Measurements from ENCODE around the gene MIP.

The MIP gene

GRCh38 chr12:56479625-56480024, 25.2 kb upstream of the MIP start:
- Histone ChIP-seq H3K9me2 (replicated peaks; ENCODE audit: control insufficient read depth, low read length) (no peaks in the 10 kb centered on the region), H3K4me1 (ENCODE audit: control insufficient read depth, low read length) (no peaks in the 10 kb centered on the region; the same call in 1 of the 2 replicates), H3K9me3 (ENCODE audit: control insufficient read depth, insufficient read depth, low read length) (no peaks in the 10 kb centered on the region), H4K20me1 (ENCODE audit: control insufficient read depth, insufficient read depth, low read depth, low read length) (no peaks in the 10 kb centered on the region), H3K4me3 (ENCODE audit: low read length) (no peak overlapping the region), H3K27me3 (ENCODE audit: control insufficient read depth, low read length) (0 out of 2 replicates have a peak, but pooled peaks cover 2% of the 10 kb centered on the region), H3K36me3 (ENCODE audit: control insufficient read depth, low read length) (no peaks in the 10 kb centered on the region), H3F3A (ENCODE audit: control insufficient read depth, insufficient read depth) (no peaks in the 10 kb centered on the region), H3K4me2 (ENCODE audit: low read length) (no peak overlapping the region), H3K79me2 (ENCODE audit: control insufficient read depth, low read length) (no peaks in the 10 kb centered on the region), H3K27ac (ENCODE audit: low read depth, low read length) (no peak overlapping the region)
- no peak for TF ChIP-seq CTCF (IDR thresholded peaks at IDR 0.05; ENCODE audit: low read depth, low read length, poor library complexity, severe bottlenecking)
- TF ChIP-seq EZH2phosphoT487 (IDR thresholded peaks at IDR 0.05; ENCODE audit: borderline replicate concordance, low read length) = no peak

DNA sequence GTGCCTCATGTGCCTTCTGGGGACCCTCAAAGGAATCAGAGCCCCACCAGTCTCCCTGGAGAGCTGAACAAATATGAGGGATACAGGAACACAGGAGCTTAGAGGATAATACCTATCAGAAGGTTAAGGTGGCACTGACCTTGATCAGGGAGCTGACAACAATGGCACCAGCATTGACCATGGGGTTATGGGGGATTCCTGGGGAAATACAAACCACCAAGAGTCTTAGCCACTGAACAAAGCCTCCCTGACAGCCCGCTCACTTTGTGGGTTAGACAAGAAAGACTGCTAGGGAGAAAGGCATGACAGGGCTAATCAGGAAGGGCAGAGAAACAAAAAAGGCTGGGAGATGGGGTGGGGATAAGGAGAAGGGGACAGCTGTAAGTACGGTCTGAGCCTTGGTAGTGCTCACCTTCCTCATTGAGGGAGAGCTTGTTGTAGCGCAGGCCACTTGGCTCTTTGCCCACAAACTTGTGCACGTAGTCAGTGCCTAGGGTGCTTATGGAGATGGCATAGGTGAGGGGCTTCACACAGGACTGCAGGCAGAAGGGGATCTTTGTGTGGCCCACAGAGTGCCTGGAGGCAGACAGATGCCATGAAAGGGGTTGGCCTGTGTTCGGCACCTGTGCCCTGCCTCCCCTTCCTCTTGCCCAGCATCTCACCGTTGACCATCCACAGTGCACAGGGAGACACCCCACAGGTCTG, 23.2 kb upstream of the MIP start:
- no peaks in the 10 kb centered on the region for H3K27me3 ChIP-seq (ENCODE audit: control insufficient read depth, low read length)
- no peak overlapping the region for H3K27ac ChIP-seq (ENCODE audit: low read depth, low read length)
- no peaks in the 10 kb centered on the region for H3F3A ChIP-seq (ENCODE audit: control insufficient read depth, insufficient read depth)
- no peak for TF ChIP-seq CTCF (IDR thresholded peaks at IDR 0.05; ENCODE audit: low read depth, low read length, poor library complexity, severe bottlenecking)
- no peak for TF ChIP-seq EZH2phosphoT487 (IDR thresholded peaks at IDR 0.05; ENCODE audit: borderline replicate concordance, low read length)
- H4K20me1 ChIP-seq (ENCODE audit: control insufficient read depth, insufficient read depth, low read depth, low read length) = no peaks in the 10 kb centered on the region
- H3K79me2 ChIP-seq (ENCODE audit: control insufficient read depth, low read length) = no peaks in the 10 kb centered on the region
- no peaks in the 10 kb centered on the region for H3K9me3 ChIP-seq (ENCODE audit: control insufficient read depth, insufficient read depth, low read length)
- H3K36me3 ChIP-seq (ENCODE audit: control insufficient read depth, low read length) = 0 out of 2 replicates have a peak, but pooled peaks cover 3% of the 10 kb centered on the region
- H3K4me2 ChIP-seq (ENCODE audit: low read length) = no peak overlapping the region
- no peaks in the 10 kb centered on the region for H3K9me2 ChIP-seq (replicated peaks; ENCODE audit: control insufficient read depth, low read length)
- no peak overlapping the region for H3K4me3 ChIP-seq (ENCODE audit: low read length)
- H3K4me1 ChIP-seq (ENCODE audit: control insufficient read depth, low read length) = peaks cover 8% of the 10 kb centered on the region

GRCh38 chr12:56476972-56477432, 22.5 kb upstream of the MIP start:
- Histone ChIP-seq H3K9me3 (ENCODE audit: control insufficient read depth, insufficient read depth, low read length) (no peaks in the 10 kb centered on the region), H3K27ac (ENCODE audit: low read depth, low read length) (no peak overlapping the region), H3K4me2 (ENCODE audit: low read length) (no peak overlapping the region), H3K79me2 (ENCODE audit: control insufficient read depth, low read length) (peaks cover 2% of the 10 kb centered on the region; the same call in 1 of the 2 replicates), H3K27me3 (ENCODE audit: control insufficient read depth, low read length) (no peaks in the 10 kb centered on the region), H3F3A (ENCODE audit: control insufficient read depth, insufficient read depth) (no peaks in the 10 kb centered on the region), H3K36me3 (ENCODE audit: control insufficient read depth, low read length) (peaks cover 9% of the 10 kb centered on the region), H4K20me1 (ENCODE audit: control insufficient read depth, insufficient read depth, low read depth, low read length) (no peaks in the 10 kb centered on the region), H3K9me2 (replicated peaks; ENCODE audit: control insufficient read depth, low read length) (no peaks in the 10 kb centered on the region), H3K4me3 (ENCODE audit: low read length) (no peak overlapping the region), H3K4me1 (ENCODE audit: control insufficient read depth, low read length) (peaks cover 11% of the 10 kb centered on the region)
- no peak for TF ChIP-seq EZH2phosphoT487 (IDR thresholded peaks at IDR 0.05; ENCODE audit: borderline replicate concordance, low read length)
- no peak for TF ChIP-seq CTCF (IDR thresholded peaks at IDR 0.05; ENCODE audit: low read depth, low read length, poor library complexity, severe bottlenecking)
